ENCODE data around the gene LPAR5. TPM values are rescaled to one million over a fixed set of nuclear protein-coding genes. Genes with fewer than 3 reads are reported as not detected.

LPAR5 gene
- total RNA-seq, 1 experiment from 2014 or later = 0.20 TPM

- TF ChIP-seq, protein P1, sequence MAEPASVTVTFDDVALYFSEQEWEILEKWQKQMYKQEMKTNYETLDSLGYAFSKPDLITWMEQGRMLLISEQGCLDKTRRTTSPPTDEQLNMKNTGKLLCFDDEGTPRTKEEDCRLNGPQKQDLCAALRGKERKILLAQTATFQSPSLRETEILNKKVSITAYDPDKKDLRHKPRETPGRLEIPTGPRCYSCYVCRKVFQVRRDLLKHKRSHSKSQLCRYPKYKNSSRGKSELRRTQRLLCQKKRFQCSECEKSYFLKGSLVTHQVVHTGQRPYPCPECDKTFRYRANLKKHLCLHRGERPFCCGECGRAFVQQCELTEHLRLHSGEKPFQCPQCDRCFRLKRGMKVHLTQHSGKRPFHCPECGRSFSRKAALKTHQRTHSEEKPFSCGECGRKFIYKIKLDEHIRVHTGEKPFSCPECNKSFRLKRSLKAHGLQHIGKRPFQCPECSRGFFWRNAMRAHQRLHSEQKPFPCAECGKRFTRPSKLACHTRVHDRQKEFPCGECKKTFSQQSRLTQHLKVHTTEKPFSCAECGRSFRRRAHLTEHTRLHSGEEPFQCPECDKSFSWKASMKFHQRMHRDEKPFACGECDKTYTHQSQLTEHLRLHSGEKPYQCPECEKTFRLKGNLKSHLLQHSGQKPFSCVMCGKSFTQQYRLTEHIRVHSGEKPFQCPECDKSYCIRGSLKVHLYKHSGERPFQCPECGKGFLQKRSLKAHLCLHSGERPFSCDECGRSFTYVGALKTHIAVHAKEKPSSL (CRISPR knock-in tag; conservative IDR thresholded peaks at IDR 0.05) = no peak
Measured at GRCh38 chr12:6573001-6573400, 62.8 kb downstream of the LPAR5 start (continued).

- H3K27me3 Mint-ChIP-seq (ENCODE audit: low read depth) = no peaks in the 10 kb centered on the region
- peak overlapping the region; percentile 35; the same call in 1 of the 2 replicates for H3K4me3 Mint-ChIP-seq
- POLR2A ChIA-PET = interaction anchor here (0.5 to 0.7 kb wide), 3 partner anchors 70 to 815 kb away, joined by 3 read pairs; no protein-coding TSS in a partner anchor
- CTCF ChIA-PET = interaction anchor here (0.6 to 2.3 kb wide), 23 partner anchors 12 to 302 kb away, joined by 3 to 24 read pairs (median 4); partner anchors contain the start of genes GAPDH, LPAR5, SPSB2 and USP5
- TF ChIP-seq, protein P2, sequence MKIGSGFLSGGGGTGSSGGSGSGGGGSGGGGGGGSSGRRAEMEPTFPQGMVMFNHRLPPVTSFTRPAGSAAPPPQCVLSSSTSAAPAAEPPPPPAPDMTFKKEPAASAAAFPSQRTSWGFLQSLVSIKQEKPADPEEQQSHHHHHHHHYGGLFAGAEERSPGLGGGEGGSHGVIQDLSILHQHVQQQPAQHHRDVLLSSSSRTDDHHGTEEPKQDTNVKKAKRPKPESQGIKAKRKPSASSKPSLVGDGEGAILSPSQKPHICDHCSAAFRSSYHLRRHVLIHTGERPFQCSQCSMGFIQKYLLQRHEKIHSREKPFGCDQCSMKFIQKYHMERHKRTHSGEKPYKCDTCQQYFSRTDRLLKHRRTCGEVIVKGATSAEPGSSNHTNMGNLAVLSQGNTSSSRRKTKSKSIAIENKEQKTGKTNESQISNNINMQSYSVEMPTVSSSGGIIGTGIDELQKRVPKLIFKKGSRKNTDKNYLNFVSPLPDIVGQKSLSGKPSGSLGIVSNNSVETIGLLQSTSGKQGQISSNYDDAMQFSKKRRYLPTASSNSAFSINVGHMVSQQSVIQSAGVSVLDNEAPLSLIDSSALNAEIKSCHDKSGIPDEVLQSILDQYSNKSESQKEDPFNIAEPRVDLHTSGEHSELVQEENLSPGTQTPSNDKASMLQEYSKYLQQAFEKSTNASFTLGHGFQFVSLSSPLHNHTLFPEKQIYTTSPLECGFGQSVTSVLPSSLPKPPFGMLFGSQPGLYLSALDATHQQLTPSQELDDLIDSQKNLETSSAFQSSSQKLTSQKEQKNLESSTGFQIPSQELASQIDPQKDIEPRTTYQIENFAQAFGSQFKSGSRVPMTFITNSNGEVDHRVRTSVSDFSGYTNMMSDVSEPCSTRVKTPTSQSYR (CRISPR knock-in tag; IDR thresholded peaks at IDR 0.05) = 0 out of 2 replicates have a peak, but pooled peaks have one; percentile 44
- TF ChIP-seq, protein P3, sequence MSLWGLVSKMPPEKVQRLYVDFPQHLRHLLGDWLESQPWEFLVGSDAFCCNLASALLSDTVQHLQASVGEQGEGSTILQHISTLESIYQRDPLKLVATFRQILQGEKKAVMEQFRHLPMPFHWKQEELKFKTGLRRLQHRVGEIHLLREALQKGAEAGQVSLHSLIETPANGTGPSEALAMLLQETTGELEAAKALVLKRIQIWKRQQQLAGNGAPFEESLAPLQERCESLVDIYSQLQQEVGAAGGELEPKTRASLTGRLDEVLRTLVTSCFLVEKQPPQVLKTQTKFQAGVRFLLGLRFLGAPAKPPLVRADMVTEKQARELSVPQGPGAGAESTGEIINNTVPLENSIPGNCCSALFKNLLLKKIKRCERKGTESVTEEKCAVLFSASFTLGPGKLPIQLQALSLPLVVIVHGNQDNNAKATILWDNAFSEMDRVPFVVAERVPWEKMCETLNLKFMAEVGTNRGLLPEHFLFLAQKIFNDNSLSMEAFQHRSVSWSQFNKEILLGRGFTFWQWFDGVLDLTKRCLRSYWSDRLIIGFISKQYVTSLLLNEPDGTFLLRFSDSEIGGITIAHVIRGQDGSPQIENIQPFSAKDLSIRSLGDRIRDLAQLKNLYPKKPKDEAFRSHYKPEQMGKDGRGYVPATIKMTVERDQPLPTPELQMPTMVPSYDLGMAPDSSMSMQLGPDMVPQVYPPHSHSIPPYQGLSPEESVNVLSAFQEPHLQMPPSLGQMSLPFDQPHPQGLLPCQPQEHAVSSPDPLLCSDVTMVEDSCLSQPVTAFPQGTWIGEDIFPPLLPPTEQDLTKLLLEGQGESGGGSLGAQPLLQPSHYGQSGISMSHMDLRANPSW (CRISPR knock-in tag; conservative IDR thresholded peaks at IDR 0.05; ENCODE audit: low read depth) = no peak
- peak overlapping the region; percentile 62 for H3K27ac Mint-ChIP-seq
- peaks cover 13% of the 10 kb centered on the region for H3K4me1 Mint-ChIP-seq
- peaks cover 67% of the 10 kb centered on the region for H3K36me3 Mint-ChIP-seq
- ATAC-seq (peak; percentile 70), DNase-seq (ENCODE audit: low spot score) (peak; percentile 86)
- H3K9me3 Mint-ChIP-seq = no peaks in the 10 kb centered on the region
Measured at GRCh38 chr12:6570264-6570887, 65.4 kb downstream of the LPAR5 start.

DNA sequence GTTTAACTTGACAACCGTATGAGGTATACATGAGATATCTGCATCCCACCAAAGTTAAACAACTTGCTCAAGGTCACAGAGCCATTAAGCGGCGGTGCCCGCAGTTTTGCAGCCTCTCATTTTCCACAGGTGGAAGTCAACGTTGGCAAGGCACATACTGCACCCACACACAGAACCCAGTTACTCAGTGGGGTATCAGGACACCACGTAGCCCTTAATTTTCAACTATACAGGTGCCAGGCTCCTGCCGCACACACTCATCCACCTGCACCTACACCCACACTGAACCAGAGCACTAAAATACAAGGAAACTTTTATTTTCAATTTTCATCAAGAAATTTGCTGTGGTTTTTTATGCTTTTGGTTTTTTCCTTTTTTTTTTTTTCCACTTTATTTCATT lies 66.0 kb downstream of the LPAR5 start:
- CTCF ChIA-PET = interaction anchor here (0.6 to 2.3 kb wide), 21 partner anchors 11 to 303 kb away, joined by 3 to 24 read pairs (median 4); partner anchors contain the start of genes GAPDH, LPAR5, SPSB2 and USP5

More for the DNA sequence above, 66.0 kb downstream of the LPAR5 start:
- Mint-ChIP-seq H3K27ac (peak overlapping the region; percentile 62; the same call in 1 of the 2 replicates), H3K9me3 (no peaks in the 10 kb centered on the region), H3K36me3 (peaks cover 68% of the 10 kb centered on the region), H3K4me3 (peak overlapping the region; percentile 99), H3K27me3 (ENCODE audit: low read depth) (no peaks in the 10 kb centered on the region), H3K4me1 (peaks cover 13% of the 10 kb centered on the region)
- ATAC-seq (no peak), DNase-seq (ENCODE audit: low spot score) (no peak)
- POLR2A ChIA-PET = interaction anchor here (0.7 kb wide), 2 partner anchors 69 to 210 kb away, joined by 3 read pairs; no protein-coding TSS in a partner anchor
- TF ChIP-seq ZNF671 (CRISPR knock-in tag; IDR thresholded peaks at IDR 0.05) (no peak), ZNF219 (CRISPR knock-in tag; IDR thresholded peaks at IDR 0.05; ENCODE audit: borderline replicate concordance) (no peak)
- TF ChIP-seq, protein P4, sequence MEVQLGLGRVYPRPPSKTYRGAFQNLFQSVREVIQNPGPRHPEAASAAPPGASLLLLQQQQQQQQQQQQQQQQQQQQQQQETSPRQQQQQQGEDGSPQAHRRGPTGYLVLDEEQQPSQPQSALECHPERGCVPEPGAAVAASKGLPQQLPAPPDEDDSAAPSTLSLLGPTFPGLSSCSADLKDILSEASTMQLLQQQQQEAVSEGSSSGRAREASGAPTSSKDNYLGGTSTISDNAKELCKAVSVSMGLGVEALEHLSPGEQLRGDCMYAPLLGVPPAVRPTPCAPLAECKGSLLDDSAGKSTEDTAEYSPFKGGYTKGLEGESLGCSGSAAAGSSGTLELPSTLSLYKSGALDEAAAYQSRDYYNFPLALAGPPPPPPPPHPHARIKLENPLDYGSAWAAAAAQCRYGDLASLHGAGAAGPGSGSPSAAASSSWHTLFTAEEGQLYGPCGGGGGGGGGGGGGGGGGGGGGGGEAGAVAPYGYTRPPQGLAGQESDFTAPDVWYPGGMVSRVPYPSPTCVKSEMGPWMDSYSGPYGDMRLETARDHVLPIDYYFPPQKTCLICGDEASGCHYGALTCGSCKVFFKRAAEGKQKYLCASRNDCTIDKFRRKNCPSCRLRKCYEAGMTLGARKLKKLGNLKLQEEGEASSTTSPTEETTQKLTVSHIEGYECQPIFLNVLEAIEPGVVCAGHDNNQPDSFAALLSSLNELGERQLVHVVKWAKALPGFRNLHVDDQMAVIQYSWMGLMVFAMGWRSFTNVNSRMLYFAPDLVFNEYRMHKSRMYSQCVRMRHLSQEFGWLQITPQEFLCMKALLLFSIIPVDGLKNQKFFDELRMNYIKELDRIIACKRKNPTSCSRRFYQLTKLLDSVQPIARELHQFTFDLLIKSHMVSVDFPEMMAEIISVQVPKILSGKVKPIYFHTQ (CRISPR knock-in tag; IDR thresholded peaks at IDR 0.05) = no peak
- TF ChIP-seq, protein P5, sequence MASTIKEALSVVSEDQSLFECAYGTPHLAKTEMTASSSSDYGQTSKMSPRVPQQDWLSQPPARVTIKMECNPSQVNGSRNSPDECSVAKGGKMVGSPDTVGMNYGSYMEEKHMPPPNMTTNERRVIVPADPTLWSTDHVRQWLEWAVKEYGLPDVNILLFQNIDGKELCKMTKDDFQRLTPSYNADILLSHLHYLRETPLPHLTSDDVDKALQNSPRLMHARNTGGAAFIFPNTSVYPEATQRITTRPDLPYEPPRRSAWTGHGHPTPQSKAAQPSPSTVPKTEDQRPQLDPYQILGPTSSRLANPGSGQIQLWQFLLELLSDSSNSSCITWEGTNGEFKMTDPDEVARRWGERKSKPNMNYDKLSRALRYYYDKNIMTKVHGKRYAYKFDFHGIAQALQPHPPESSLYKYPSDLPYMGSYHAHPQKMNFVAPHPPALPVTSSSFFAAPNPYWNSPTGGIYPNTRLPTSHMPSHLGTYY (CRISPR knock-in tag; IDR thresholded peaks at IDR 0.05) = no peak

All from WTC11 (cell line).